GM12891 (cell line): ENCODE measurements around the gene MINK1.
A peak's percentile ranks its signal among the peaks of the same experiment; 100 is the strongest.

Experiments used
- DNase-seq: peaks from one replicate; pipeline ENCODE4 v3.0.0; 2011; ENCODE audit warnings: low spot score; ENCODE audit not compliant: insufficient read length
- FAIRE-seq: peaks from 2 replicates; lab custom pipeline; 2011; peaks lifted over from hg19 to GRCh38; lab: Jason Lieb, UNC
- PAX5 ChIP-seq: IDR thresholded peaks from 2 replicates; pipeline ENCODE4 v1.6.1; 2011; ENCODE audit warnings: low read length, moderate library complexity, mild to moderate bottlenecking; ENCODE audit not compliant: insufficient read depth, severe bottlenecking
- POLR2A ChIP-seq: IDR thresholded peaks from 2 replicates; pipeline ENCODE4 v1.6.1; 2011; ENCODE audit warnings: low read depth, low read length, control low read depth
- POLR2AphosphoS5 ChIP-seq: IDR thresholded peaks from 2 replicates; pipeline ENCODE4 v1.6.1; 2011; ENCODE audit warnings: low read depth, low read length, control low read depth
- POU2F2 ChIP-seq: IDR thresholded peaks from 2 replicates; pipeline ENCODE4 v1.6.1; 2011; ENCODE audit warnings: low read depth, mild to moderate bottlenecking, control low read depth, low read length, moderate library complexity
- SPI1 ChIP-seq: IDR thresholded peaks from 2 replicates; pipeline ENCODE4 v1.6.1; 2011; ENCODE audit warnings: low read depth, low read length, control low read depth
- TAF1 ChIP-seq: IDR thresholded peaks from 2 replicates; pipeline ENCODE4 v1.6.1; 2011; ENCODE audit warnings: low read depth, low read length, control low read depth

Gene MINK1

GRCh38 chr17:4877089-4877488 lies 43.9 kb downstream of the MINK1 start:
- no peak for TF ChIP-seq TAF1
- no peak for TF ChIP-seq POU2F2
- FAIRE-seq: no peak
- DNase-seq: no peak

GRCh38 chr17:4879601-4880000 lies 46.5 kb downstream of the MINK1 start:
- FAIRE-seq (no peak), DNase-seq (no peak)
- TF ChIP-seq PAX5: no peak
- TF ChIP-seq POU2F2: no peak
- TF ChIP-seq TAF1: no peak
- no peak for TF ChIP-seq SPI1
- no peak for TF ChIP-seq POLR2A
- TF ChIP-seq POLR2AphosphoS5: no peak

GRCh38 chr17:4880857-4881256 lies 47.7 kb downstream of the MINK1 start:
- FAIRE-seq: no peak
- DNase-seq: no peak
- TF ChIP-seq POLR2AphosphoS5: no peak
- TF ChIP-seq SPI1: no peak
- TF ChIP-seq PAX5: no peak
- TF ChIP-seq TAF1: no peak
- no peak for TF ChIP-seq POU2F2
- TF ChIP-seq POLR2A: no peak

- peak; percentile 72 for DNase-seq
- peak; percentile 97 for FAIRE-seq
- TF ChIP-seq POU2F2: peak; percentile 93
- no peak for TF ChIP-seq SPI1
Measured at GRCh38 chr17:4881761-4882555, 48.8 kb downstream of the MINK1 start.

GRCh38 chr17:4884489-4884888 lies 51.3 kb downstream of the MINK1 start:
- FAIRE-seq: no peak
- DNase-seq: no peak
- TF ChIP-seq PAX5 (no peak), TAF1 (no peak), SPI1 (no peak), POLR2AphosphoS5 (no peak), POU2F2 (no peak), POLR2A (no peak)

GRCh38 chr17:4886830-4887229 lies 53.7 kb downstream of the MINK1 start:
- TF ChIP-seq PAX5 (no peak), TAF1 (no peak), SPI1 (no peak), POU2F2 (no peak), POLR2A (no peak), POLR2AphosphoS5 (no peak)
- DNase-seq (no peak), FAIRE-seq (no peak)

- TF ChIP-seq SPI1 (no peak), POLR2A (no peak), TAF1 (no peak), POU2F2 (no peak), PAX5 (no peak), POLR2AphosphoS5 (no peak)
- FAIRE-seq (no peak), DNase-seq (no peak)
Measured at GRCh38 chr17:4887581-4887980, 54.4 kb downstream of the MINK1 start.

- no peak for FAIRE-seq
- TF ChIP-seq POLR2AphosphoS5 (no peak), TAF1 (no peak), SPI1 (no peak), POLR2A (no peak), POU2F2 (no peak), PAX5 (no peak)
- DNase-seq: no peak
Measured at GRCh38 chr17:4891411-4892410, 58.6 kb downstream of the MINK1 start.

- DNase-seq: no peak
- TF ChIP-seq POLR2AphosphoS5: no peak
- TF ChIP-seq PAX5: peak; percentile 75
- no peak for FAIRE-seq
Measured at GRCh38 chr17:4892499-4893221, 59.5 kb downstream of the MINK1 start.

GRCh38 chr17:4893272-4893671 lies 60.1 kb downstream of the MINK1 start:
- FAIRE-seq (no peak), DNase-seq (no peak)

More at GRCh38 chr17:4893272-4893671, 60.1 kb downstream of the MINK1 start:
- TF ChIP-seq POU2F2: no peak
- TF ChIP-seq SPI1: no peak
- no peak for TF ChIP-seq POLR2AphosphoS5
- TF ChIP-seq POLR2A: no peak
- no peak for TF ChIP-seq TAF1
- TF ChIP-seq PAX5: no peak
